PFSK-1 (cell line): Measurements from ENCODE around the gene PDE3B.

Source experiments
- POLR2AphosphoS5 ChIP-seq: IDR thresholded peaks from 2 replicates; pipeline ENCODE4 v1.6.1; 2012; ENCODE audit warnings: low read depth, mild to moderate bottlenecking, control low read depth, low read length, moderate library complexity
- SIN3A ChIP-seq: IDR thresholded peaks from 2 replicates; pipeline ENCODE4 v1.6.1; 2012; ENCODE audit warnings: mild to moderate bottlenecking, low read length, moderate library complexity, borderline replicate concordance; ENCODE audit not compliant: insufficient read depth
- TAF1 ChIP-seq: IDR thresholded peaks from 2 replicates; pipeline ENCODE4 v1.6.1; 2012; ENCODE audit warnings: low read length, control low read depth, borderline replicate concordance; ENCODE audit not compliant: insufficient read depth
- TF ChIP-seq, protein P1 (sequence below), 2 experiments: IDR thresholded peaks; 2 replicates each; pipeline versions ENCODE4 v1.6.1 to v1.8.0; 2011 to 2012; ENCODE audit warnings: low read depth in 2 of 2, low read length in 2 of 2, control low read depth in 1 of 2, inconsistent platforms in 1 of 2, mild to moderate bottlenecking in 1 of 2, moderate library complexity in 1 of 2; ENCODE audit not compliant: insufficient read depth in 1 of 2

DNA sequence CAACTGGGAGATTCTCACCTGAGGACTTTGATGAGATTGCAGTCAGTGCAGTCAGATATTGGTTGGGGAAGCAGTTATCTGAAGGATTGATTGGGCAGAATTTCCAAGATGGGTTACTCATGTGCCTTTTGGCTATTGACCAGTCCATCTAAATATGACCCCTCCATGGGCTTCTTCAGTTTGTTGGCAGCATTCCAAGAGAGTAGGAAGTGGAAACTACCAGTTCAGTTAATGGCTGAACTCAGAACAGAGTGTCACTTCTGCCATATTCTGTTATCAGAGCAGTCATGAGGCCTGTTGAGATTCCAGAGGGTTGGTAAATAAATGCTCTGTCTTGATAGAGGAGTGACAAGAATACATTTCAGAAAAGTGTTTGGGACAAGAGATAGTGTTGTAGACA, 177.4 kb downstream of the PDE3B start:
- TF ChIP-seq POLR2AphosphoS5 (no peak), SIN3A (no peak), TAF1 (no peak)
- TF ChIP-seq, protein P1, sequence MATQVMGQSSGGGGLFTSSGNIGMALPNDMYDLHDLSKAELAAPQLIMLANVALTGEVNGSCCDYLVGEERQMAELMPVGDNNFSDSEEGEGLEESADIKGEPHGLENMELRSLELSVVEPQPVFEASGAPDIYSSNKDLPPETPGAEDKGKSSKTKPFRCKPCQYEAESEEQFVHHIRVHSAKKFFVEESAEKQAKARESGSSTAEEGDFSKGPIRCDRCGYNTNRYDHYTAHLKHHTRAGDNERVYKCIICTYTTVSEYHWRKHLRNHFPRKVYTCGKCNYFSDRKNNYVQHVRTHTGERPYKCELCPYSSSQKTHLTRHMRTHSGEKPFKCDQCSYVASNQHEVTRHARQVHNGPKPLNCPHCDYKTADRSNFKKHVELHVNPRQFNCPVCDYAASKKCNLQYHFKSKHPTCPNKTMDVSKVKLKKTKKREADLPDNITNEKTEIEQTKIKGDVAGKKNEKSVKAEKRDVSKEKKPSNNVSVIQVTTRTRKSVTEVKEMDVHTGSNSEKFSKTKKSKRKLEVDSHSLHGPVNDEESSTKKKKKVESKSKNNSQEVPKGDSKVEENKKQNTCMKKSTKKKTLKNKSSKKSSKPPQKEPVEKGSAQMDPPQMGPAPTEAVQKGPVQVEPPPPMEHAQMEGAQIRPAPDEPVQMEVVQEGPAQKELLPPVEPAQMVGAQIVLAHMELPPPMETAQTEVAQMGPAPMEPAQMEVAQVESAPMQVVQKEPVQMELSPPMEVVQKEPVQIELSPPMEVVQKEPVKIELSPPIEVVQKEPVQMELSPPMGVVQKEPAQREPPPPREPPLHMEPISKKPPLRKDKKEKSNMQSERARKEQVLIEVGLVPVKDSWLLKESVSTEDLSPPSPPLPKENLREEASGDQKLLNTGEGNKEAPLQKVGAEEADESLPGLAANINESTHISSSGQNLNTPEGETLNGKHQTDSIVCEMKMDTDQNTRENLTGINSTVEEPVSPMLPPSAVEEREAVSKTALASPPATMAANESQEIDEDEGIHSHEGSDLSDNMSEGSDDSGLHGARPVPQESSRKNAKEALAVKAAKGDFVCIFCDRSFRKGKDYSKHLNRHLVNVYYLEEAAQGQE (IDR thresholded peaks at IDR 0.05; ENCODE audit: insufficient read depth in 1 of 2, low read depth in 2 of 2, low read length in 2 of 2) = no peak
